Measurements from ENCODE around the gene RNF223. TPM values are rescaled to one million over a fixed set of nuclear protein-coding genes. Genes with fewer than 3 reads are reported as not detected.
A peak's percentile ranks its signal among the peaks of the same experiment; 100 is the strongest.
"Not testable (repeated sequence)": the region's sequence is repeated elsewhere in the genome, so short reads cannot be mapped to it uniquely, and the experiment has no call there.

The RNF223 gene
- total and polyA plus RNA-seq, 3 experiments from 2014 or later = not detected

DNA sequence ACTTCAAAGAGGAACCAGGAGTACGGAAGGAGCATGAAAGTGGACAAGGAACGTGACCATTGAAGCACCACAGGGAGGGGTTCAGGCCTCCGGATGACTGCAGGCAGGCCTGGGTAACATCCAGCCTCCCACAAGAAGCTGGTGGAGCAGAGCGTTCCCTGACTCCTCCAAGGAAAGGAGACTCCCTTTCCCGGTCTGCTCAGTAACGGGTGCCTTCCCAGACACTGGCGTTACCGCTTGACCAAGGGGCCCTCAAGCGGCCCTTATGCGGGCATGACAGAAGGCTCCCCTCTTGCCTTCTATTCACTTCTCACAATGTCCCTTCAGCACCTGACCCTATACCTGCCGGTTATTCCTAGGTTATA, 8.2 kb downstream of the RNF223 start:
- H3K9me3 Mint-ChIP-seq = not testable (repeated sequence)
- peak overlapping the region in 2 of 7 donors; percentile 56 to 72 for H3K4me3 Mint-ChIP-seq
- CTCF ChIA-PET = interaction anchor here (4.7 kb wide), 1 partner anchor 83 kb away, joined by 63 read pairs; the partner anchor contains the start of gene PERM1

GRCh38 chr1:1065265-1065939, 8.7 kb downstream of the RNF223 start:
- no peak overlapping the region for H3K27ac ChIP-seq (ENCODE audit: low read depth, low read length)
- H3K9me3 ChIP-seq (ENCODE audit: low read length) = no peaks in the 10 kb centered on the region
- ChIA-PET POLR2A (no interaction called here), CTCF (interaction anchor here (4.7 kb wide), 1 partner anchor 82 kb away, joined by 63 read pairs; the partner anchor contains the start of gene PERM1)
- H3K27ac Mint-ChIP-seq = peak overlapping the region in 2 of 8 donors; percentile 77 to 81
- no peaks in the 10 kb centered on the region for H3K36me3 Mint-ChIP-seq
- H3K4me3 ChIP-seq (ENCODE audit: low read length) = no peak overlapping the region
- peaks cover 0 to 20% (median 2%) of the 10 kb centered on the region in 3 donors for H3K4me1 Mint-ChIP-seq
- peak overlapping the region in 3 of 7 donors; percentile 20 to 72 (median 56) for H3K4me3 Mint-ChIP-seq
- no peak for DNase-seq
- peaks cover 4% of the 10 kb centered on the region for H3K27me3 ChIP-seq (ENCODE audit: insufficient read depth, low read length, poor library complexity, severe bottlenecking)
- H3K36me3 ChIP-seq (ENCODE audit: insufficient read depth, low read length) = no peaks in the 10 kb centered on the region
- peaks cover 4 to 8% of the 10 kb centered on the region in 2 donors for H3K27me3 Mint-ChIP-seq
- no peaks in the 10 kb centered on the region for H3K9me3 Mint-ChIP-seq
- H3K4me1 ChIP-seq (ENCODE audit: insufficient read depth, low read length) = peaks cover 21% of the 10 kb centered on the region

More for the DNA sequence above, 8.2 kb downstream of the RNF223 start:
- Mint-ChIP-seq H3K4me1 (peaks cover 0 to 20% (median 2%) of the 10 kb centered on the region in 3 donors), H3K27ac (peak overlapping the region in 2 of 8 donors; percentile 77 to 81)
- H3K9me3 ChIP-seq (ENCODE audit: low read length); H3K4me3 ChIP-seq (ENCODE audit: low read length); H3K36me3 Mint-ChIP-seq; DNase-seq; H3K27ac ChIP-seq (ENCODE audit: low read depth, low read length); H3K27me3 ChIP-seq (ENCODE audit: insufficient read depth, low read length, poor library complexity, severe bottlenecking); H3K36me3 ChIP-seq (ENCODE audit: insufficient read depth, low read length); POLR2A ChIA-PET; H3K27me3 Mint-ChIP-seq: not testable (repeated sequence)
- H3K4me1 ChIP-seq (ENCODE audit: insufficient read depth, low read length) = peaks cover 21% of the 10 kb centered on the region

DNA sequence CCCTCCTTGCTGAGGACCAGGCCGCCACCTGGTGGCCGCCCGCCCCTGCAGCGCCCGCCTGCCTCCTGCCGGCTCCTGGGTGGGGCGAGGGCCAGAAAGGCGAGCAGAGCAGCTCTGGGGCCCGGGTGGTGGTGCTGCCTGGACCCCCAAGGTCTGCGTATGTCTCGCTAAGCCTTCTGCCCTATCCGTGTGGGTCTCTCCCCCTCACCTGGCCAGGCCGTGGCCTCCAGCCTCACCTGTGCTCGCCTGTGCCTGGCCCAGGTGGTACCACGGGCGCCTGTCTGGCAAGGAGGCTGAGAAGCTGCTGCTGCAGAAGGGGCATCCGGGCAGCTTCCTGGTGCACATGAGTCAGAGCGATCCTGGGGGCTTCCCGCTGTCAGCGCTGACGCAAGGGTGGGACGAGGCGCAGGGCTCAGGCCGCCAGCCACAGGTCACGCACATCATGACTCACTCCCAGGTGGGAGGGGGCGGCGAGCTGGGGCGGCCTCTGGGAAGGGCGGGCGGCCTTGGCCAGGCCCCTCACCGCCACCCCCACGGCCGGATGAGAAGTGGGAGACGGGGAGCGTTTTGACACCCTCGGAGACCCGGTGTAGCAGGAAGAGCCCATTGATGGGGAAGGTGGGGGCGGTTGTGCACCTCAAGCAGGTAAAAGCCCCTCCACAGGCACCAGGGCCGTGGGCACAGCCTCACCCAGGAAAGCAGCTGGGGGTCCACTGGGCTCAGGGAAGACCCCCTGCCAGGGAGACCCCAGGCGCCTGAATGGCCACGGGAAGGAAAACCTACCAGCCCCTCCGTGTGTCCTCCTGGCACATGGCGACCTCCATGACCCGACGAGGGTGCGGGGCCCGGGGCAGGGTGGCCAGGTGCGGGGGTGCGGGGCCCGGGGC, 9.9 kb downstream of the RNF223 start:
- Mint-ChIP-seq H3K36me3 (no peaks in the 10 kb centered on the region), H3K4me3 (peak overlapping the region in 4 of 7 donors; percentile 18 to 60 (median 45)), H3K4me1 (peaks cover 0 to 20% (median 2%) of the 10 kb centered on the region in 3 donors), H3K9me3 (no peaks in the 10 kb centered on the region), H3K27ac (peak overlapping the region in 4 of 8 donors; percentile 43 to 72 (median 53)), H3K27me3 (peaks cover 5 to 12% of the 10 kb centered on the region in 2 donors)
- ChIA-PET CTCF (interaction anchor here (0.8 to 4.7 kb wide), 16 partner anchors 8 to 228 kb away, joined by 3 to 63 read pairs (median 3); partner anchors contain the start of genes ISG15, PERM1 and PLEKHN1), POLR2A (interaction anchor here (0.5 kb wide), 1 partner anchor 49 kb away, joined by 3 read pairs; no protein-coding TSS in a partner anchor)
- Histone ChIP-seq H3K27ac (ENCODE audit: low read depth, low read length) (peak overlapping the region; percentile 31), H3K36me3 (ENCODE audit: insufficient read depth, low read length) (no peaks in the 10 kb centered on the region), H3K9me3 (ENCODE audit: low read length) (no peaks in the 10 kb centered on the region), H3K27me3 (ENCODE audit: insufficient read depth, low read length, poor library complexity, severe bottlenecking) (peaks cover 11% of the 10 kb centered on the region), H3K4me3 (ENCODE audit: low read length) (no peak overlapping the region), H3K4me1 (ENCODE audit: insufficient read depth, low read length) (peaks cover 27% of the 10 kb centered on the region)
- peak; percentile 68 to 93 (median 75) for DNase-seq

DNA sequence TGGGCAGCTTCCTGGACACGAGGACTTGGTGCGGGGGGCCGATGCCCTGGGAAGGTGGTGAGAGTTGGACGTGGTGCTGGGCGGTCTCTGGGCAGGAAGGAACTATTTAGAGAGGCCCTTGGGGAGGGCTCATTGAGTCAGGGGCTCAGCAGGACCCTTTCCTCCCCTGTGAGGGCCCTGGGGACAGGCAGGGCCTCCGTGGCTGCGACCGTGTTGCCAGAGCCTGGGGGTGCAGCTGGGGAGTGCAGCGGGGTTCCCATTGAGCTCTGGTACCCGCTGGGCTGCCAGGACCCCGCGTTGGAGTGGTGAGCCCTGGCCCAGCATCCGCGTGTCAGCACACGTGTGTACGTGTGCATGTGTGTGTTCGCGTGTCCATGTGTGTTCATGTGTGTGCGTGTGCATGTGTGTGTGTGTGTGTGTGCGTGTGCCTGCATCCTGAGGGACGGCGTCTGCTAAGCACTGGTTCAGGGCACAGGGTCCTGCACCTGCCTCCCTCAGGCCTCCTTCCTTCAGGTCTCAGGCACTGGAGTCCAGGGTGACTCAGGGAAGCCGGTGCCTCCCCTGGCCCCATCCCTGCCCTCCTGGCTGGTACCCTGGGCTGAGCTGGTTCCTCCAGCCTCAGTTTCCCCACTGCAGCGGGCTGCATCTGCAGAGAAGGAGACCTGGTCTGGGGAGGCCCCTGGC, 10.7 kb downstream of the RNF223 start:
- peaks cover 5 to 17% of the 10 kb centered on the region in 2 donors for H3K27me3 Mint-ChIP-seq
- no peaks in the 10 kb centered on the region for H3K36me3 Mint-ChIP-seq
- Histone ChIP-seq H3K27me3 (ENCODE audit: insufficient read depth, low read length, poor library complexity, severe bottlenecking) (peaks cover 18% of the 10 kb centered on the region), H3K4me1 (ENCODE audit: insufficient read depth, low read length) (peaks cover 27% of the 10 kb centered on the region), H3K36me3 (ENCODE audit: insufficient read depth, low read length) (no peaks in the 10 kb centered on the region), H3K4me3 (ENCODE audit: low read length) (no peak overlapping the region), H3K9me3 (ENCODE audit: low read length) (no peaks in the 10 kb centered on the region), H3K27ac (ENCODE audit: low read depth, low read length) (peak overlapping the region; percentile 29)
- POLR2A ChIA-PET = interaction anchor here (0.5 kb wide), 1 partner anchor 48 kb away, joined by 3 read pairs; no protein-coding TSS in a partner anchor
- no peak for DNase-seq
- peak overlapping the region in 3 of 8 donors; percentile 47 to 79 (median 50) for H3K27ac Mint-ChIP-seq
- CTCF ChIA-PET = interaction anchor here (0.9 to 4.7 kb wide), 13 partner anchors 8 to 229 kb away, joined by 3 to 63 read pairs (median 3); partner anchors contain the start of genes ISG15, PERM1 and PLEKHN1
- H3K4me3 Mint-ChIP-seq = no peak overlapping the region
- H3K9me3 Mint-ChIP-seq = no peaks in the 10 kb centered on the region
- H3K4me1 Mint-ChIP-seq = peaks cover 0 to 25% (median 4%) of the 10 kb centered on the region in 3 donors

DNA sequence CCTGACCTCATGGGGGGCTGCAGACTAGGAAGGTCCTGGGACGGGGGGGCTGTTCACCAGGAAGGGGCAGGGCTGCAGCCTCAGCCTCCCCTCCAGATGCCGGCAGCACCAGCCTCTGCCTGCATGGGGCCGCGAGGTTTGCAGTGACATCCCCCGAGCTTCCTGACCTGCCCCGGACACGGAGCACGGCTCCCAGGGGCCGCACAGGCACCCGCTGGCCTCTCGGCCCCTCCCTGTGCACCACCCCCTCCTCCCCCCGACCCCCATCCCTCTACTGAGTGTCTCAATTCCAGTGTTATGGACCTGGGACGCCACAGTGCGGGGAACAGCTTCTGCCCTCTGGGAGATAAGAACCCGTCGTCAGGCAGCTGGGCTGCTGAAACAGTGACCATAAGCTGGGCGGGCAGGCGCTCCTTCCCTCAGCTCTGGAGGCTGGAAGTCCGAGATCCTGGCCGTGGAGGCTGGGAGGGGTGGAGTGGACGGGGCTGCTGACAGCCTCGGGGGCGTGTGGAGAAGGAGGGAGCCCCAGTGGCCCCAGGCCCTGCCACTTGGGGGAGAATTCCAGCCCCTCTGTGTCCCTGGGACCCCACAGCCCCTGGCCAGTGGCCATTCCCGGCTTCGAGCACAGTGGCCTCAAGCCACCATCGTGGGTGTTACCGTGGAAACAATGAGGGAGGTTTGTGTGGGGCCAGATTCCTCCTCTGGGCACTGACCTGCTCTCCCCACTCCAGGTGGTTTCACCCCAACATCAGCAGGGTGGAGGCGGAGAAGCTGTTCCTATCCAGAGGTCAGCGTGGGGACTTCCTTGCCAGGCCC, 11.6 kb downstream of the RNF223 start:
- ChIA-PET CTCF (interaction anchor here (2.1 to 4.7 kb wide), 3 partner anchors 45 to 79 kb away, joined by 10 to 63 read pairs (median 18); partner anchors contain the start of genes ISG15 and PERM1), POLR2A (no interaction called here)
- H3K4me1 Mint-ChIP-seq = peaks cover 0 to 24% (median 4%) of the 10 kb centered on the region in 3 donors
- no peaks in the 10 kb centered on the region for H3K36me3 Mint-ChIP-seq
- peaks cover 8 to 22% of the 10 kb centered on the region in 2 donors for H3K27me3 Mint-ChIP-seq
- Histone ChIP-seq H3K4me1 (ENCODE audit: insufficient read depth, low read length) (peaks cover 23% of the 10 kb centered on the region), H3K27ac (ENCODE audit: low read depth, low read length) (peak overlapping the region; percentile 24), H3K9me3 (ENCODE audit: low read length) (no peaks in the 10 kb centered on the region), H3K36me3 (ENCODE audit: insufficient read depth, low read length) (no peaks in the 10 kb centered on the region), H3K4me3 (ENCODE audit: low read length) (no peak overlapping the region), H3K27me3 (ENCODE audit: insufficient read depth, low read length, poor library complexity, severe bottlenecking) (peaks cover 21% of the 10 kb centered on the region)
- no peaks in the 10 kb centered on the region for H3K9me3 Mint-ChIP-seq
- no peak overlapping the region for H3K4me3 Mint-ChIP-seq
- no peak for DNase-seq
- H3K27ac Mint-ChIP-seq = peak overlapping the region in 1 of 8 donors; percentile 63

- no peak overlapping the region for H3K27ac Mint-ChIP-seq
- peaks cover 21% of the 10 kb centered on the region for H3K27me3 ChIP-seq (ENCODE audit: insufficient read depth, low read length, poor library complexity, severe bottlenecking)
- H3K4me3 ChIP-seq (ENCODE audit: low read length) = no peak overlapping the region
- H3K9me3 ChIP-seq (ENCODE audit: low read length) = no peaks in the 10 kb centered on the region
- H3K27me3 Mint-ChIP-seq = peaks cover 9 to 22% of the 10 kb centered on the region in 2 donors
- DNase-seq = no peak
- no peaks in the 10 kb centered on the region for H3K9me3 Mint-ChIP-seq
- H3K36me3 ChIP-seq (ENCODE audit: insufficient read depth, low read length) = no peaks in the 10 kb centered on the region
- H3K27ac ChIP-seq (ENCODE audit: low read depth, low read length) = peak overlapping the region; percentile 24
- ChIA-PET CTCF (no interaction called here), POLR2A (no interaction called here)
- H3K4me1 Mint-ChIP-seq = peaks cover 0 to 24% (median 4%) of the 10 kb centered on the region in 3 donors
- H3K4me3 Mint-ChIP-seq = no peak overlapping the region
- no peaks in the 10 kb centered on the region for H3K36me3 Mint-ChIP-seq
- peaks cover 23% of the 10 kb centered on the region for H3K4me1 ChIP-seq (ENCODE audit: insufficient read depth, low read length)
Measured at GRCh38 chr1:1061682-1062345, 12.3 kb downstream of the RNF223 start.

Data from CD8-positive, alpha-beta memory T cell (primary cell).